Measurements from ENCODE around the gene ZNF346.
A peak's percentile ranks its signal among the peaks of the same experiment; 100 is the strongest.
"Not testable (repeated sequence)": the region's sequence is repeated elsewhere in the genome, so short reads cannot be mapped to it uniquely, and the experiment has no call there.

The ZNF346 gene

GRCh38 chr5:177022386-177023302 is at the start of gene ZNF346:
Gene ZNF346, plus strand, starts transcription at chr5:177022696. Its CDS starts 43 bp downstream, at chr5:177022739.
- peak; percentile 44 for DNase-seq (ENCODE audit: low read depth)

GRCh38 chr5:176979669-176980068 is 42.8 kb upstream of the ZNF346 start:
- no peak for DNase-seq (ENCODE audit: low read depth)

GRCh38 chr5:176980818-176981217 is 41.7 kb upstream of the ZNF346 start:
- DNase-seq (ENCODE audit: low read depth): no peak

- DNase-seq (ENCODE audit: low read depth): not testable (repeated sequence)
Measured at GRCh38 chr5:176983112-176983511, 39.4 kb upstream of the ZNF346 start.

- not testable (repeated sequence) for DNase-seq (ENCODE audit: low read depth)
Measured at GRCh38 chr5:176983593-176983992, 38.9 kb upstream of the ZNF346 start.

- not testable (repeated sequence) for DNase-seq (ENCODE audit: low read depth)
Measured at GRCh38 chr5:176984176-176984575, 38.3 kb upstream of the ZNF346 start.

- DNase-seq (ENCODE audit: low read depth): no peak
Measured at GRCh38 chr5:176985516-176985915, 37.0 kb upstream of the ZNF346 start.

- no peak for DNase-seq (ENCODE audit: low read depth)
Measured at GRCh38 chr5:176986280-176986679, 36.2 kb upstream of the ZNF346 start.

GRCh38 chr5:176987583-176987982 is 34.9 kb upstream of the ZNF346 start:
- DNase-seq (ENCODE audit: low read depth): no peak

GRCh38 chr5:176993081-176993480 is 29.4 kb upstream of the ZNF346 start:
- DNase-seq (ENCODE audit: low read depth): not testable (repeated sequence)

- DNase-seq (ENCODE audit: low read depth): no peak
Measured at GRCh38 chr5:176994460-176995121, 27.9 kb upstream of the ZNF346 start.

GRCh38 chr5:176995122-176995490 is 27.4 kb upstream of the ZNF346 start:
- DNase-seq (ENCODE audit: low read depth): no peak

- DNase-seq (ENCODE audit: low read depth): no peak
Measured at GRCh38 chr5:176995896-176996767, 26.4 kb upstream of the ZNF346 start.

- DNase-seq (ENCODE audit: low read depth): no peak
Measured at GRCh38 chr5:176996780-176997179, 25.7 kb upstream of the ZNF346 start.

- no peak for DNase-seq (ENCODE audit: low read depth)
Measured at GRCh38 chr5:176998828-176999227, 23.7 kb upstream of the ZNF346 start.

- DNase-seq (ENCODE audit: low read depth): not testable (repeated sequence)
Measured at GRCh38 chr5:176999526-176999925, 23.0 kb upstream of the ZNF346 start.

- no peak for DNase-seq (ENCODE audit: low read depth)
Measured at GRCh38 chr5:177003649-177004048, 18.8 kb upstream of the ZNF346 start.

GRCh38 chr5:177004961-177005360 is 17.5 kb upstream of the ZNF346 start:
- DNase-seq (ENCODE audit: low read depth): no peak

GRCh38 chr5:177005619-177006264 is 16.8 kb upstream of the ZNF346 start:
- no peak for DNase-seq (ENCODE audit: low read depth)

GRCh38 chr5:177006265-177006972 is 16.1 kb upstream of the ZNF346 start, which contains the start of gene UIMC1:
Gene UIMC1, minus strand, starts transcription at chr5:177006779. Its CDS starts 24,164 bp downstream, at chr5:176982615.
- DNase-seq (ENCODE audit: low read depth): peak; percentile 60

- DNase-seq (ENCODE audit: low read depth): no peak
Measured at GRCh38 chr5:177008716-177009115, 13.8 kb upstream of the ZNF346 start.

Data from non-pigmented ciliary epithelial cell (primary cell).